ENCODE results near the gene SLC35B4. TPM values are rescaled to one million over a fixed set of nuclear protein-coding genes. Genes with fewer than 3 reads are reported as not detected.
"Not testable (repeated sequence)": the region's sequence is repeated elsewhere in the genome, so short reads cannot be mapped to it uniquely, and the experiment has no call there.

Gene SLC35B4
- total RNA-seq, 4 donors from 2014 or later = 3.1 to 9.4 (median 4.2) TPM

DNA sequence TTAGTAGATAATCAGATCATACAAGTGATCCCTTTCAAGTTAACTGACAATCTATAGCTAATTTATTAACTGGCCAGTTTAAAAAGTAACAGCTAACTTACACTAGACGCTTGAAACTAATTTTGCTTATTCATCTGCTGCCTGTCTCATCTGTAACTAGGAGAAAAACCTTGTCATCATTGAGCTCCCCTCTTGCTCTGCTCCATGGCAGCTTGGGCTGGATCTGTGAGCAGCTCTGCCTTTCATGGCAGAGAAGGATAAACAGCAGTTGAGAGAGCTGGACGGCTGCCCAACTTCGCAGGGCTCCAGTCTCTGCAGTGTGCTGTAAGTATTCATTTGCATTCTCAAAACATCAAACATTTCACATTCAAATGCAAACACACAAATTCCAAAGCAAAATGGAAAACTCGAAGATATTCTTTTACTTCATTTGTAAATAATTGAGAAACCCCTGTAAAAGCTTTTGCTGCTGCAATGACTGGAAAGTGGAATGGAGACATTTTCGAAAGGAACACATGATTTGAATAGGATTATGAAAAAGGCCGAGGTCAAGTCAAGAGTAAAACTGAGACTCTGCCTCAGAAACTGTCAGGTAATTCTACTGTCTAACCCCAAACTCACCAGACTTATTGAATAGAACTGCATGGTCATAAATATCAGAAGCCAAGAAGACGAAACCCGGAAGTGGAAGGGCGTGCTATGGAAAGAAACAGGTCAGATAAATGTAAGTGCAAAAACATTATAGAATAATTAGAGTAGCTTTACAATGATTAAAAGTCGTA is 17.6 kb downstream of the SLC35B4 start:
- TF ChIP-seq EP300 (IDR thresholded peaks at IDR 0.05) = no peak
- TF ChIP-seq POLR2AphosphoS5 (IDR thresholded peaks at IDR 0.05) = no peak
- TF ChIP-seq POLR2A (IDR thresholded peaks at IDR 0.05) = no peak
- TF ChIP-seq, protein P1, sequence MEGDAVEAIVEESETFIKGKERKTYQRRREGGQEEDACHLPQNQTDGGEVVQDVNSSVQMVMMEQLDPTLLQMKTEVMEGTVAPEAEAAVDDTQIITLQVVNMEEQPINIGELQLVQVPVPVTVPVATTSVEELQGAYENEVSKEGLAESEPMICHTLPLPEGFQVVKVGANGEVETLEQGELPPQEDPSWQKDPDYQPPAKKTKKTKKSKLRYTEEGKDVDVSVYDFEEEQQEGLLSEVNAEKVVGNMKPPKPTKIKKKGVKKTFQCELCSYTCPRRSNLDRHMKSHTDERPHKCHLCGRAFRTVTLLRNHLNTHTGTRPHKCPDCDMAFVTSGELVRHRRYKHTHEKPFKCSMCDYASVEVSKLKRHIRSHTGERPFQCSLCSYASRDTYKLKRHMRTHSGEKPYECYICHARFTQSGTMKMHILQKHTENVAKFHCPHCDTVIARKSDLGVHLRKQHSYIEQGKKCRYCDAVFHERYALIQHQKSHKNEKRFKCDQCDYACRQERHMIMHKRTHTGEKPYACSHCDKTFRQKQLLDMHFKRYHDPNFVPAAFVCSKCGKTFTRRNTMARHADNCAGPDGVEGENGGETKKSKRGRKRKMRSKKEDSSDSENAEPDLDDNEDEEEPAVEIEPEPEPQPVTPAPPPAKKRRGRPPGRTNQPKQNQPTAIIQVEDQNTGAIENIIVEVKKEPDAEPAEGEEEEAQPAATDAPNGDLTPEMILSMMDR (IDR thresholded peaks at IDR 0.05) = no peak
- H3K4me3 ChIP-seq = no peak overlapping the region
- no peaks in the 10 kb centered on the region for H3K4me1 ChIP-seq
- H3K9me3 ChIP-seq = no peaks in the 10 kb centered on the region
- WGBS = 71% methylated on average over 10 of the region's 10 CpGs
- DNase-seq (ENCODE audit: low spot score in 2 of 2) = no peak
- H3K36me3 ChIP-seq = peaks cover 72% of the 10 kb centered on the region
- no peaks in the 10 kb centered on the region for H3K27me3 ChIP-seq
- no peak overlapping the region for H3K27ac ChIP-seq

DNA sequence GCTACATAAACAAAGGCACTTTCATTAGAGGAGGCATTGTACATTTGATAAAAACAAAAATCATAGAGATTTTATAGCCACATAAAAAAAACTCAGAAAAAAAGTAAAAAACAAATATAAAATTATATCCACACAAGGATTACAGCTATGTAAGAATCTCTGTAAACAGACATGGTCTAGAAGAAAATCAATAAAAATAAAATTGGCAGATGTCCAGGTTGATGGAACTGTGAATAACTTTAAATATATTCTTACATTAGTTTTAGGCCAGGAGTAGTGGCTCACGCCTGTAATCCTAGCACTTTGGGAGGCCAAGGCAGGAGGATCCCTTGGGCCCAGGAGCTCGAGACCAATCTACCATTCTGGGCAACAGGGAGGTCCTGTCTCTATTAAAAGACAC is 19.2 kb downstream of the SLC35B4 start:
- peaks cover 70% of the 10 kb centered on the region for H3K36me3 ChIP-seq
- no peak for DNase-seq (ENCODE audit: low spot score in 2 of 2)
- H3K27me3 ChIP-seq = no peaks in the 10 kb centered on the region
- H3K4me3 ChIP-seq = no peak overlapping the region
- no peaks in the 10 kb centered on the region for H3K4me1 ChIP-seq
- H3K27ac ChIP-seq = no peak overlapping the region
- WGBS = 90% methylated on average over 2 of the region's 2 CpGs
- TF ChIP-seq POLR2A (IDR thresholded peaks at IDR 0.05) = no peak
- TF ChIP-seq, protein P1 (IDR thresholded peaks at IDR 0.05) = no peak
- TF ChIP-seq POLR2AphosphoS5 (IDR thresholded peaks at IDR 0.05) = no peak
- no peak for TF ChIP-seq EP300 (IDR thresholded peaks at IDR 0.05)
- no peaks in the 10 kb centered on the region for H3K9me3 ChIP-seq

DNA sequence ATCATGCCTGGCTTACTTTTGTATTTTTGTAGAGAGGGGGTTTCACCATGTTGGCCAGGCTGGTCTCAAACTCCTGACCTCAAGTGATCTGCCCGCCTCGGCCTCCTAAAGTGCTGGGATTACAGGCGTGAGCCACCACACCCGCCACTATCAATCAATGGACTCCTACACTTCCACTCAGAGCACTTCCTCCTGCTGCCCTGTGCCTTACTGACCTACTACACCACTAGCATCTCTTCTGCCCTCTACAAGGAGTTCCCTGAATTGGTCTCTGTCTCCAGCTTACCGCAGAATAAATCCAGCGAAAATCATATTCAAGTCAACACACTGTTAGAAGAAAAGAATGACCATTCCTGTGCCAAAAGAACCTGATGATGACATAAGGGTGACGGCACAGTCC is 20.7 kb downstream of the SLC35B4 start:
- not testable (repeated sequence) for H3K27me3 ChIP-seq; H3K9me3 ChIP-seq; H3K27ac ChIP-seq; H3K4me1 ChIP-seq; H3K4me3 ChIP-seq; DNase-seq (ENCODE audit: low spot score in 2 of 2)
- peaks cover 55% of the 10 kb centered on the region for H3K36me3 ChIP-seq
- WGBS = 83% methylated on average over 7 of the region's 7 CpGs

DNA sequence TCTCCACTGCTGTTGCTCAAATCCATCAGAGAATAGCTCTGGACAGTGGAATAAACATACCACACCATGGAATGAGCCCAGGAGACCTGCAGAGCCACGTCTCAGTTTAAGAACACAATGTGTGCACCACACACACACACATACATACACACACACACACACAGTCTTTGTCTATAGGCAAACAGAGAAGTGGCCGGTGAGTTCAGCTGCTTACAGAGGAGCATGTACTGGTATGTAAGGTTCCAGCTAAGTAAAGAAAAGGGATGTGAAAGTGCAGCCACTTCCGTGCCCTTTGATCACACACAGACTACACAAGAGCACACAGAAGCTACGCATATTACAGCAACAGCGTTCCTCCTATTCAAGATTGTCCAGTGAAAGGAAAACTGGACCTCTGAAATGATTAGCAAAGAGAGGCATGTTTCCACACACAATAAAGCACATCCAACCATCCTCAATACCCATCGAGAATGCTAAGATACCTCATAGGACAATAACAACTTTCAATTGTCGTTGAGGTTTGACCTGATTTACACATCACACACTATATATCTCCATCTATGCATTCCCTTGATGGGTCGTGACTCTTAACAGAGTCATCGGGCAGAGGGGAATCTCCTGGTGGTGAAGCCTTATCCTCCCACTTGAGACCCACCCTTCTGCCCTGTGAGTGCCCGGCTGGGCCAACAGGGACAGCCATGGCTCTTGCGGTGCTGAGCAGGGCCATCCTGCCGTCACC is 23.6 kb downstream of the SLC35B4 start:
- Histone ChIP-seq H3K27me3 (no peaks in the 10 kb centered on the region), H3K4me1 (no peaks in the 10 kb centered on the region), H3K27ac (no peak overlapping the region), H3K4me3 (no peak overlapping the region), H3K36me3 (peaks cover 33% of the 10 kb centered on the region), H3K9me3 (no peaks in the 10 kb centered on the region)
- no peak for TF ChIP-seq EP300 (IDR thresholded peaks at IDR 0.05)
- TF ChIP-seq, protein P1 (IDR thresholded peaks at IDR 0.05) = no peak
- TF ChIP-seq POLR2AphosphoS5 (IDR thresholded peaks at IDR 0.05) = no peak
- no peak for TF ChIP-seq POLR2A (IDR thresholded peaks at IDR 0.05)
- WGBS = 86% methylated on average over 12 of the region's 12 CpGs
- no peak for DNase-seq (ENCODE audit: low spot score in 2 of 2)

DNA sequence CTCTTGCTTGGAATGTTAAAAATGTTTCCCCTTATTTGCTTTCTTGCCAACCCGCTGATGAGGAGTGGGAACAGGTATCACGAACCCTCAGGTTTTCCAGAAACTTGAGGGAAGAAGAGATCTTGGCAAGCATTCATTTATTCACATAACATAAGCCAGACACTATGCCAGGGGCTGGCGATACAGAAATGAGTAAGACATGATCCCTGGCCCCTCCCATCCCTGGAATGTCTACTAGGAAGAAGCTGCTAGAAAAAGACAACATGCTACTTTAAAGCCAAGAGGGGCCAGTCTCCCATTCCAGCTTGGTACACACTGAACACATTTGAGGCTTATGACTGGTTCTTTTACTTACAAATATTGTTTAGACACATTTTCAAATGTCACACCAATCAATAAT is 26.4 kb downstream of the SLC35B4 start:
- TF ChIP-seq POLR2AphosphoS5 (IDR thresholded peaks at IDR 0.05) = no peak
- no peak for TF ChIP-seq EP300 (IDR thresholded peaks at IDR 0.05)
- TF ChIP-seq, protein P1 (IDR thresholded peaks at IDR 0.05) = no peak
- no peak for TF ChIP-seq POLR2A (IDR thresholded peaks at IDR 0.05)
- DNase-seq (ENCODE audit: low spot score in 2 of 2) = no peak
- Histone ChIP-seq H3K4me3 (no peak overlapping the region), H3K27me3 (no peaks in the 10 kb centered on the region), H3K4me1 (no peaks in the 10 kb centered on the region), H3K36me3 (peaks cover 22% of the 10 kb centered on the region), H3K9me3 (no peaks in the 10 kb centered on the region), H3K27ac (no peak overlapping the region)
- 37% methylated on average over 3 of the region's 3 CpGs for WGBS

Measured in suprapubic skin (tissue), 4 donors.